PC-9 (cell line): ENCODE measurements around the gene PIKFYVE.

ENCODE experiments used
- EZH2 ChIP-seq: fragments of 200-600 bp; sonication (generic); IDR thresholded peaks from 2 replicates; pipeline ENCODE4 v1.8.0; 2017; ENCODE audit warnings: antibody characterized with exemption, low read depth
- TF ChIP-seq, protein P1 (sequence below): fragments of 200-600 bp; sonication (generic); conservative IDR thresholded peaks from 2 replicates; pipeline ENCODE4 v1.6.1; 2017; ENCODE audit warnings: mixed run types, antibody characterized with exemption, mild to moderate bottlenecking, moderate library complexity

DNA sequence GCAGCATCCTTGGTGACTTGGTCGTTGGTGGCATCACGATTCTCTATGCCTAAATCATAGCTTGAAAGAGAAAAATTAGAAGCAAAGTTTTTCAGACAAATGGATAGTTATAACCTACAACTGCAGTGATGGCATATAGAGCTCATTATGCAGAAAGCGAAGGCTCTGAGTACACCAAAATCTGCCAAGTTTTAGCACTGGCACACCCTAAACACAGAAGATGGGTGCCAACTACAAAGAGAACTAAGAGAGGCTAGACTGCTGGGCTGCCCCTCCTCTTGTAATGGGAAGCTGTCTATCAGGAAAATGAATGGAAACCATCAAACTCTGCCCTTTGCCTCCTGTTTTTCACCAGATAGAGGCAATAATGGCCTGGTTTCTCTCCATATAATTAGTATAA lies 17.5 kb upstream of the PIKFYVE start:
- TF ChIP-seq, protein P1, sequence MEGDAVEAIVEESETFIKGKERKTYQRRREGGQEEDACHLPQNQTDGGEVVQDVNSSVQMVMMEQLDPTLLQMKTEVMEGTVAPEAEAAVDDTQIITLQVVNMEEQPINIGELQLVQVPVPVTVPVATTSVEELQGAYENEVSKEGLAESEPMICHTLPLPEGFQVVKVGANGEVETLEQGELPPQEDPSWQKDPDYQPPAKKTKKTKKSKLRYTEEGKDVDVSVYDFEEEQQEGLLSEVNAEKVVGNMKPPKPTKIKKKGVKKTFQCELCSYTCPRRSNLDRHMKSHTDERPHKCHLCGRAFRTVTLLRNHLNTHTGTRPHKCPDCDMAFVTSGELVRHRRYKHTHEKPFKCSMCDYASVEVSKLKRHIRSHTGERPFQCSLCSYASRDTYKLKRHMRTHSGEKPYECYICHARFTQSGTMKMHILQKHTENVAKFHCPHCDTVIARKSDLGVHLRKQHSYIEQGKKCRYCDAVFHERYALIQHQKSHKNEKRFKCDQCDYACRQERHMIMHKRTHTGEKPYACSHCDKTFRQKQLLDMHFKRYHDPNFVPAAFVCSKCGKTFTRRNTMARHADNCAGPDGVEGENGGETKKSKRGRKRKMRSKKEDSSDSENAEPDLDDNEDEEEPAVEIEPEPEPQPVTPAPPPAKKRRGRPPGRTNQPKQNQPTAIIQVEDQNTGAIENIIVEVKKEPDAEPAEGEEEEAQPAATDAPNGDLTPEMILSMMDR: no peak
- no peak for TF ChIP-seq EZH2
